ENCODE measurements around the gene ARG1.

ARG1 gene

DNA sequence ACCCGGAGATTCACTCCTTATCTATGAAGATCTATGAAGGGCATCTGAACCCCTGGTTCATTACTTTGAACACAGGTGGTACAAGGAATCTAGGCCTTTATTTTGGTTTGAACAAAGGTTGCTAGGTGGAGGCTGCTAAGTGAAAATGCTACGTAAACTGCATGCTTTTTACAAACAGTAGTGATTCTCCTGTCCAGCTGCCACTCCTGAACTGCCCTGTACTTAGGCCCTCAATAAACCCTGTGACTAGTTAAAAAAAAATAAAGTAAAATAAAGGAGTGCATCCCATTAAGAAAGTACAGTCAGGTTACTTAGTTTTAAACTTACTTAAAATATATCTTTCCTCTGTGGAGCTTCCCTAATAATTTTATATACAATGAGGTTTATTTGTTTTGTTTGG is 27.7 kb upstream of the ARG1 start:
- no peak overlapping the region for H3K4me3 ChIP-seq (replicated peaks; ENCODE audit: low read depth, low read length)
- TF ChIP-seq, protein P1, sequence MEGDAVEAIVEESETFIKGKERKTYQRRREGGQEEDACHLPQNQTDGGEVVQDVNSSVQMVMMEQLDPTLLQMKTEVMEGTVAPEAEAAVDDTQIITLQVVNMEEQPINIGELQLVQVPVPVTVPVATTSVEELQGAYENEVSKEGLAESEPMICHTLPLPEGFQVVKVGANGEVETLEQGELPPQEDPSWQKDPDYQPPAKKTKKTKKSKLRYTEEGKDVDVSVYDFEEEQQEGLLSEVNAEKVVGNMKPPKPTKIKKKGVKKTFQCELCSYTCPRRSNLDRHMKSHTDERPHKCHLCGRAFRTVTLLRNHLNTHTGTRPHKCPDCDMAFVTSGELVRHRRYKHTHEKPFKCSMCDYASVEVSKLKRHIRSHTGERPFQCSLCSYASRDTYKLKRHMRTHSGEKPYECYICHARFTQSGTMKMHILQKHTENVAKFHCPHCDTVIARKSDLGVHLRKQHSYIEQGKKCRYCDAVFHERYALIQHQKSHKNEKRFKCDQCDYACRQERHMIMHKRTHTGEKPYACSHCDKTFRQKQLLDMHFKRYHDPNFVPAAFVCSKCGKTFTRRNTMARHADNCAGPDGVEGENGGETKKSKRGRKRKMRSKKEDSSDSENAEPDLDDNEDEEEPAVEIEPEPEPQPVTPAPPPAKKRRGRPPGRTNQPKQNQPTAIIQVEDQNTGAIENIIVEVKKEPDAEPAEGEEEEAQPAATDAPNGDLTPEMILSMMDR (IDR thresholded peaks at IDR 0.05; ENCODE audit: insufficient read depth, low read length, poor library complexity, severe bottlenecking): no peak
- no peak for DNase-seq (ENCODE audit: extremely low read depth, insufficient read length)
- H3K36me3 ChIP-seq (ENCODE audit: control insufficient read depth, insufficient read depth, low read length): no peaks in the 10 kb centered on the region
- H3K27me3 ChIP-seq (replicated peaks; ENCODE audit: control insufficient read depth, insufficient read depth, low read length): no peaks in the 10 kb centered on the region

DNA sequence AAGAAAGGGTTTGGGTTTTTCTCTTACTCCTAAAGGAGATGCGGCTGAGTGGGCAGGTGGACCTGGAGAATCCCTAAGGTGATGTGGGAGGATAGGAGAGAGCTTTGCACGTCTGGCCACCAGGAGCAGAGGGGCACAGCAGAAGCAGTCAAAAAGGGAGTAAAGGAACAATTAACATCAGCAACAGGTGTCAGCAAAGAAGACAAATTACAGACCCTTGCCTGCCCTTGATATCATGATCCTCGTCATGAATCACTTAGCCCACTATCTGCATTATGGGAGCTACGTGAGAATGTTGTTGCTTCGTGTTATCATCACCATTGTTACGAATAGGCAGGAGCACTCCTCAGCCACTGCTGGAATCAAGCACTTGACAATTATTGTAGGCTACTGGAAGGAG is 25.5 kb upstream of the ARG1 start:
- DNase-seq (ENCODE audit: extremely low read depth, insufficient read length): no peak
- Histone ChIP-seq H3K36me3 (ENCODE audit: control insufficient read depth, insufficient read depth, low read length) (no peaks in the 10 kb centered on the region), H3K4me3 (replicated peaks; ENCODE audit: low read depth, low read length) (no peak overlapping the region), H3K27me3 (replicated peaks; ENCODE audit: control insufficient read depth, insufficient read depth, low read length) (no peaks in the 10 kb centered on the region)
- TF ChIP-seq, protein P1 (IDR thresholded peaks at IDR 0.05; ENCODE audit: insufficient read depth, low read length, poor library complexity, severe bottlenecking): no peak

DNA sequence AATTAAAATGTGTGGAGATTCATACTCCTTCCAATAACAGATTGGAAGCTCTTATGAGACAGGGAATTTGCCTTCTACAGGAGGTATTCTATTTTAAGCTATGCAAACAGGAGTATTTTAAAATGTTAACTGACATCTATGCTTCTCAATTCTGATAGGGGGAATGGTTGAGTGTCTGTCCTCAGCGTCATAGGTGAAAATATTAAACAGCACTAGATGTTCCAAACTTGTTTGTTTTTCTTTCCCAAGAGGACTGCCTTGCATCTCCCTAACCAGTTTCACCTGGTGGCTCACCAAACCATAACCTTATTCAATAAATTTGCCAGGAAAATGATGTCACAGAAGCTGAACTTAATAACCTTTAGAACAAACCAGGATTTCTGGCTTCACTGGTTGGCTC is 24.6 kb upstream of the ARG1 start:
- TF ChIP-seq, protein P1 (IDR thresholded peaks at IDR 0.05; ENCODE audit: insufficient read depth, low read length, poor library complexity, severe bottlenecking): no peak
- Histone ChIP-seq H3K36me3 (ENCODE audit: control insufficient read depth, insufficient read depth, low read length) (no peaks in the 10 kb centered on the region), H3K27me3 (replicated peaks; ENCODE audit: control insufficient read depth, insufficient read depth, low read length) (no peaks in the 10 kb centered on the region), H3K4me3 (replicated peaks; ENCODE audit: low read depth, low read length) (no peak overlapping the region)
- DNase-seq (ENCODE audit: extremely low read depth, insufficient read length): no peak

DNA sequence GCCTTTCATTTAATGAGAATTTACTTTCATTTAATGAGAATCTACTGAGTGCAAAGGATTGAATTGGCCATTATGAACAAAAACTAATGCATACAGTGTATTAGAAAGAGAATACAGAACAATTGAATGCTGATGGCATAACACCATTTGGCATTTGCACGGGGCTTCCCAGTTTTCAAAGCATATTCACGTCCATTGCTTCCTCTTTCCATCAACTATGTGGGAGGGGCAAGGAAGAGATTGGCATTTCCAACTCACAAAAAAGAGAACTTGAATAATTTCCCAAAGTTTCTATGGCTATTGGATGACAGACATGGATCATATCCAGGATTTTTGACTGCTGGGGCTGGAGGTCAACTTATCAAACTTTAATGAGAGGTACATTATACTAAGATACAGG is 23.2 kb upstream of the ARG1 start:
- no peak overlapping the region for H3K4me3 ChIP-seq (replicated peaks; ENCODE audit: low read depth, low read length)
- no peaks in the 10 kb centered on the region for H3K36me3 ChIP-seq (ENCODE audit: control insufficient read depth, insufficient read depth, low read length)
- DNase-seq (ENCODE audit: extremely low read depth, insufficient read length): no peak
- TF ChIP-seq, protein P1 (IDR thresholded peaks at IDR 0.05; ENCODE audit: insufficient read depth, low read length, poor library complexity, severe bottlenecking): no peak
- H3K27me3 ChIP-seq (replicated peaks; ENCODE audit: control insufficient read depth, insufficient read depth, low read length): no peaks in the 10 kb centered on the region

DNA sequence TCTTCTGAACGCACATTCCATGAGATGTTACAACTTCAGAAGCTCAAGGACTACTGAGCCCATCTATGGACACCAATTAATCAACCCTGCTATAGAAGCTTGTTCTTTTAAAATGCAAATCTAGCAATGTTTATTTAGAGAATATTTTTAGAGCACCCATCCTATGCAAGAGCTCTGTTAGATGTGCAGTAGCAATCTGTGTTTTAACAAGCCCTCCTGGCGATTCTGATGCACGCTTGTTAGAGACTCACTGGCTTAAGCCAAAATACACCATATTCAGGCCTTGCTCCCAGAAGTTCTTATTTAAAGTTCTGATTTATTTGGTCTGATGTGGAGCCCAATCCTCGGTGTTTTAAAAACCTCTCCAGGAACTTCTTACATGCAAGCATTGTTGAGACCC is 21.1 kb upstream of the ARG1 start:
- Histone ChIP-seq H3K36me3 (ENCODE audit: control insufficient read depth, insufficient read depth, low read length) (no peaks in the 10 kb centered on the region), H3K4me3 (replicated peaks; ENCODE audit: low read depth, low read length) (no peak overlapping the region), H3K27me3 (replicated peaks; ENCODE audit: control insufficient read depth, insufficient read depth, low read length) (no peaks in the 10 kb centered on the region)
- DNase-seq (ENCODE audit: extremely low read depth, insufficient read length): no peak
- TF ChIP-seq, protein P1 (IDR thresholded peaks at IDR 0.05; ENCODE audit: insufficient read depth, low read length, poor library complexity, severe bottlenecking): no peak

DNA sequence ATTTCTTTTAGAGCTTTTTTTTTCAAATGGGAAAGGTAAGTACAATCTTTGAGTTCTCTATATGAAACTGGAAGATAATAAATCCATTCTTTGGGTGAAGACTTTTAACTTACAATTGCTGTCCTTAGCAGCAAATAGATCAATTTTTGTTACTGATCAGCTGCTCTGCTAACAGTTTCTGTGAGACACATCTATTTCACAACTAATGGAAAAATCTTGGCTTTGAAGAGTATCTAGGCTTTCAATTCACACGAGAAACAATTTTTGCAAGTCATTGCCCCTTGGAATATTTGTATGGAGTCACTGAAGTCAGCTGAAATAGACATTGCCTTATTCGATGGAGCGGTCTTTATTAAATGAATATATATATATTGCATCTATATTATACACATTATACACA is 20.5 kb upstream of the ARG1 start:
- H3K4me3 ChIP-seq (replicated peaks; ENCODE audit: low read depth, low read length): no peak overlapping the region
- H3K27me3 ChIP-seq (replicated peaks; ENCODE audit: control insufficient read depth, insufficient read depth, low read length): no peaks in the 10 kb centered on the region
- no peak for DNase-seq (ENCODE audit: extremely low read depth, insufficient read length)
- no peaks in the 10 kb centered on the region for H3K36me3 ChIP-seq (ENCODE audit: control insufficient read depth, insufficient read depth, low read length)
- TF ChIP-seq, protein P1 (IDR thresholded peaks at IDR 0.05; ENCODE audit: insufficient read depth, low read length, poor library complexity, severe bottlenecking): no peak

Data from GM06990 (cell line).